HepG2 (cell line): ENCODE results near the gene OSBPL10.

Experiments used
- BATF2 ChIP-seq: sonication (generic); formaldehyde crosslinking; IDR thresholded peaks from 2 replicates; pipeline ENCODE4 v1.8.0; 2022; ENCODE audit warnings: mild to moderate bottlenecking, missing genetic modification reagents, moderate library complexity
- CTCF ChIP-seq: sonication (generic); formaldehyde crosslinking; IDR thresholded peaks from 2 replicates; pipeline ENCODE4 v1.5.0; 2020; ENCODE audit warnings: mild to moderate bottlenecking, missing genetic modification reagents, moderate library complexity
- FOXJ3 ChIP-seq: sonication (generic); formaldehyde crosslinking; IDR thresholded peaks from 2 replicates; pipeline ENCODE4 v1.4.0; 2020; ENCODE audit warnings: missing genetic modification reagents, mild to moderate bottlenecking, borderline replicate concordance
- JARID2 ChIP-seq: sonication (generic); formaldehyde crosslinking; IDR thresholded peaks from 2 replicates; pipeline ENCODE4 v1.8.1; 2023; ENCODE audit warnings: missing genetic modification reagents, inconsistent platforms; ENCODE audit not compliant: insufficient replicate concordance
- MXI1 ChIP-seq: IDR thresholded peaks from 3 replicates; pipeline ENCODE4 v1.6.1; 2012; ENCODE audit warnings: low read depth, low read length, inconsistent platforms, borderline replicate concordance
- POLR2AphosphoS5 ChIP-seq: IDR thresholded peaks from 2 replicates; pipeline ENCODE4 v1.6.1; 2012; ENCODE audit warnings: low read depth, low read length
- RAD21 ChIP-seq: fragments of 450-650 bp; formaldehyde crosslinking; IDR thresholded peaks from 2 replicates; pipeline ENCODE4 v1.5.0; 2020; ENCODE audit warnings: mild to moderate bottlenecking
- SCMH1 ChIP-seq: sonication (generic); formaldehyde crosslinking; IDR thresholded peaks from 2 replicates; pipeline ENCODE4 v1.9.0; 2021; ENCODE audit warnings: missing genetic modification reagents, mild to moderate bottlenecking, borderline replicate concordance
- ZBTB34 ChIP-seq: sonication (generic); formaldehyde crosslinking; IDR thresholded peaks from 2 replicates; pipeline ENCODE4 v1.8.0; 2022; ENCODE audit warnings: mild to moderate bottlenecking, missing genetic modification reagents
- ZFP36L1 ChIP-seq: sonication (generic); formaldehyde crosslinking; IDR thresholded peaks from 2 replicates; pipeline ENCODE4 v1.8.0; 2022; ENCODE audit warnings: mild to moderate bottlenecking, missing genetic modification reagents, moderate library complexity
- ZNF580 ChIP-seq: IDR thresholded peaks from 2 replicates; pipeline ENCODE4 v1.6.1; 2016; ENCODE audit warnings: low read depth, borderline replicate concordance

GRCh38 chr3:31890007-31890406, 91.1 kb downstream of the OSBPL10 start:
- TF ChIP-seq BATF2 (CRISPR knock-in tag) (no peak), CTCF (no peak), POLR2AphosphoS5 (no peak), ZFP36L1 (CRISPR knock-in tag) (no peak), RAD21 (no peak), JARID2 (CRISPR knock-in tag) (no peak), ZNF580 (CRISPR knock-in tag) (no peak), FOXJ3 (no peak), MXI1 (no peak), ZBTB34 (CRISPR knock-in tag) (no peak), SCMH1 (CRISPR knock-in tag) (no peak)
